Uterus (tissue), 4 donors: ENCODE measurements around the gene SCYL1. TPM values are rescaled to one million over a fixed set of nuclear protein-coding genes. Genes with fewer than 3 reads are reported as not detected.

Source experiments
- DNase-seq, 2 donors: peaks; one replicate each; pipeline ENCODE4 v3.0.0-alpha.2; 2019 to 2020
- H3K27ac ChIP-seq, 2 donors: fragments of 200-600 bp; sonication (generic); 1 replicate in 1 of 2; 2 replicates in 1 of 2; pipeline ENCODE4 v1.5.1; 2016 to 2018
- H3K27me3 ChIP-seq, 2 donors: fragments of 200-600 bp; sonication (generic); one replicate each; pipeline ENCODE4 v1.5.1; 2018 to 2019; ENCODE audit warnings: control low read depth in 1 of 2
- H3K36me3 ChIP-seq, 2 donors: fragments of 200-600 bp; sonication (generic); one replicate each; pipeline ENCODE4 v1.5.1; 2019; ENCODE audit warnings: control low read depth in 1 of 2
- H3K4me1 ChIP-seq, 2 donors: fragments of 200-600 bp; sonication (generic); one replicate each; pipeline ENCODE4 v1.5.1; 2018 to 2019; ENCODE audit warnings: control low read depth in 1 of 2
- H3K4me3 ChIP-seq, 2 donors: fragments of 200-600 bp; sonication (generic); 1 replicate in 1 of 2; 2 replicates in 1 of 2; pipeline ENCODE4 v1.5.1; 2018 to 2019; ENCODE audit warnings: mild to moderate bottlenecking in 1 of 2
- H3K9me3 ChIP-seq, 2 donors: fragments of 200-600 bp; sonication (generic); one replicate each; pipeline ENCODE4 v1.5.1; 2019; ENCODE audit warnings: control low read depth in 1 of 2
- POLR2A ChIP-seq, 2 donors: fragments of 450-650 bp; IDR thresholded peaks; one replicate each; pipeline ENCODE4 v1.6.1; 2016; ENCODE audit warnings: antibody characterized with exemption in 2 of 2, mild to moderate bottlenecking in 1 of 2, moderate library complexity in 1 of 2
- intact Hi-C: fragments of 100-400 bp; cut with DNase I; formaldehyde crosslinking; loops from one replicate; pipeline ENCODE4 v1.15.1; 2023; ENCODE audit warnings: low total_unique reads
- total RNA-seq, 4 donors: library from RNA; depleted of rRNA in 3 of 4; stranded (reverse); fragments of >200 nt in 3 of 4; gene quantifications; one replicate each; pipeline versions ENCODE4 v1.1.0 to v1.2.4, GENCODE V29; 2014 to 2023
- TF ChIP-seq, protein P1 (sequence below), 4 experiments: fragments of 200-600 bp in 2 of 4; fragments of 450-650 bp in 2 of 4; sonication (generic) in 2 of 4; IDR thresholded peaks; one replicate each; pipeline ENCODE4 v1.5.1; 2016 to 2019; ENCODE audit warnings: antibody characterized with exemption in 4 of 4, mild to moderate bottlenecking in 2 of 4, moderate library complexity in 1 of 4
- donor health status: DM: yes; HTN: yes; CAD: no.

Gene SCYL1
- total RNA-seq, 4 donors from 2014 or later = 28.8 to 101 (median 70.1) TPM

DNA sequence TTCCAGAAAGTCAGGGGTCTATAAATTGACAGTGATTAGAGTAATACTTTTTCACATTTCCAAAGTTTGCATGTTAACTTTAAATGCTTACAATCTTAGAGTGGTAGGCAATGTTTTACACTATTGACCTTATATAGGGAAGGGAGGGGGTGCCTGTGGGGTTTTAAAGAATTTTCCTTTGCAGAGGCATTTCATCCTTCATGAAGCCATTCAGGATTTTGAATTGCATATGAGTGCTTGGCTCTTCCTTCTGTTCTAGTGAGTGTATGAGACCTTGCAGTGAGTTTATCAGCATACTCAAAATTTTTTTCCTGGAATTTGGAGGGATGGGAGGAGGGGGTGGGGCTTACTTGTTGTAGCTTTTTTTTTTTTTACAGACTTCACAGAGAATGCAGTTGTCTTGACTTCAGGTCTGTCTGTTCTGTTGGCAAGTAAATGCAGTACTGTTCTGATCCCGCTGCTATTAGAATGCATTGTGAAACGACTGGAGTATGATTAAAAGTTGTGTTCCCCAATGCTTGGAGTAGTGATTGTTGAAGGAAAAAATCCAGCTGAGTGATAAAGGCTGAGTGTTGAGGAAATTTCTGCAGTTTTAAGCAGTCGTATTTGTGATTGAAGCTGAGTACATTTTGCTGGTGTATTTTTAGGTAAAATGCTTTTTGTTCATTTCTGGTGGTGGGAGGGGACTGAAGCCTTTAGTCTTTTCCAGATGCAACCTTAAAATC lies 20.8 kb upstream of the SCYL1 start:
- no peaks in the 10 kb centered on the region for H3K27me3 ChIP-seq
- no peak for DNase-seq
- TF ChIP-seq, protein P1, sequence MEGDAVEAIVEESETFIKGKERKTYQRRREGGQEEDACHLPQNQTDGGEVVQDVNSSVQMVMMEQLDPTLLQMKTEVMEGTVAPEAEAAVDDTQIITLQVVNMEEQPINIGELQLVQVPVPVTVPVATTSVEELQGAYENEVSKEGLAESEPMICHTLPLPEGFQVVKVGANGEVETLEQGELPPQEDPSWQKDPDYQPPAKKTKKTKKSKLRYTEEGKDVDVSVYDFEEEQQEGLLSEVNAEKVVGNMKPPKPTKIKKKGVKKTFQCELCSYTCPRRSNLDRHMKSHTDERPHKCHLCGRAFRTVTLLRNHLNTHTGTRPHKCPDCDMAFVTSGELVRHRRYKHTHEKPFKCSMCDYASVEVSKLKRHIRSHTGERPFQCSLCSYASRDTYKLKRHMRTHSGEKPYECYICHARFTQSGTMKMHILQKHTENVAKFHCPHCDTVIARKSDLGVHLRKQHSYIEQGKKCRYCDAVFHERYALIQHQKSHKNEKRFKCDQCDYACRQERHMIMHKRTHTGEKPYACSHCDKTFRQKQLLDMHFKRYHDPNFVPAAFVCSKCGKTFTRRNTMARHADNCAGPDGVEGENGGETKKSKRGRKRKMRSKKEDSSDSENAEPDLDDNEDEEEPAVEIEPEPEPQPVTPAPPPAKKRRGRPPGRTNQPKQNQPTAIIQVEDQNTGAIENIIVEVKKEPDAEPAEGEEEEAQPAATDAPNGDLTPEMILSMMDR (IDR thresholded peaks at IDR 0.05) = no peak
- peak in 1 of 2 donors; percentile 42 for TF ChIP-seq POLR2A (IDR thresholded peaks at IDR 0.05)
- H3K4me1 ChIP-seq = peaks cover 0 to 9% of the 10 kb centered on the region in 2 donors
- H3K4me3 ChIP-seq = peak overlapping the region; percentile 85 to 90
- H3K27ac ChIP-seq = peak overlapping the region; percentile 96 to 97
- no peaks in the 10 kb centered on the region for H3K9me3 ChIP-seq
- no peaks in the 10 kb centered on the region for H3K36me3 ChIP-seq
- intact Hi-C loops = no loop called here

DNA sequence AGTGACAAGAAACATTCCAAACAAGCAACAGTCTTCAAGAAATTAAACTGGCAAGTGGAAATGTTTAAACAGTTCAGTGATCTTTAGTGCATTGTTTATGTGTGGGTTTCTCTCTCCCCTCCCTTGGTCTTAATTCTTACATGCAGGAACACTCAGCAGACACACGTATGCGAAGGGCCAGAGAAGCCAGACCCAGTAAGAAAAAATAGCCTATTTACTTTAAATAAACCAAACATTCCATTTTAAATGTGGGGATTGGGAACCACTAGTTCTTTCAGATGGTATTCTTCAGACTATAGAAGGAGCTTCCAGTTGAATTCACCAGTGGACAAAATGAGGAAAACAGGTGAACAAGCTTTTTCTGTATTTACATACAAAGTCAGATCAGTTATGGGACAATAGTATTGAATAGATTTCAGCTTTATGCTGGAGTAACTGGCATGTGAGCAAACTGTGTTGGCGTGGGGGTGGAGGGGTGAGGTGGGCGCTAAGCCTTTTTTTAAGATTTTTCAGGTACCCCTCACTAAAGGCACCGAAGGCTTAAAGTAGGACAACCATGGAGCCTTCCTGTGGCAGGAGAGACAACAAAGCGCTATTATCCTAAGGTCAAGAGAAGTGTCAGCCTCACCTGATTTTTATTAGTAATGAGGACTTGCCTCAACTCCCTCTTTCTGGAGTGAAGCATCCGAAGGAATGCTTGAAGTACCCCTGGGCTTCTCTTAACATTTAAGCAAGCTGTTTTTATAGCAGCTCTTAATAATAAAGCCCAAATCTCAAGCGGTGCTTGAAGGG lies 20.0 kb upstream of the SCYL1 start:
- peak overlapping the region; percentile 96 to 97 for H3K27ac ChIP-seq
- peaks cover 0 to 9% of the 10 kb centered on the region in 2 donors for H3K4me1 ChIP-seq
- DNase-seq = no peak
- H3K4me3 ChIP-seq = peak overlapping the region; percentile 85 to 90
- no peaks in the 10 kb centered on the region for H3K9me3 ChIP-seq
- no peak for TF ChIP-seq POLR2A (IDR thresholded peaks at IDR 0.05)
- TF ChIP-seq, protein P1 (IDR thresholded peaks at IDR 0.05) = no peak
- H3K27me3 ChIP-seq = no peaks in the 10 kb centered on the region
- no peaks in the 10 kb centered on the region for H3K36me3 ChIP-seq
- intact Hi-C loops = no loop called here

DNA sequence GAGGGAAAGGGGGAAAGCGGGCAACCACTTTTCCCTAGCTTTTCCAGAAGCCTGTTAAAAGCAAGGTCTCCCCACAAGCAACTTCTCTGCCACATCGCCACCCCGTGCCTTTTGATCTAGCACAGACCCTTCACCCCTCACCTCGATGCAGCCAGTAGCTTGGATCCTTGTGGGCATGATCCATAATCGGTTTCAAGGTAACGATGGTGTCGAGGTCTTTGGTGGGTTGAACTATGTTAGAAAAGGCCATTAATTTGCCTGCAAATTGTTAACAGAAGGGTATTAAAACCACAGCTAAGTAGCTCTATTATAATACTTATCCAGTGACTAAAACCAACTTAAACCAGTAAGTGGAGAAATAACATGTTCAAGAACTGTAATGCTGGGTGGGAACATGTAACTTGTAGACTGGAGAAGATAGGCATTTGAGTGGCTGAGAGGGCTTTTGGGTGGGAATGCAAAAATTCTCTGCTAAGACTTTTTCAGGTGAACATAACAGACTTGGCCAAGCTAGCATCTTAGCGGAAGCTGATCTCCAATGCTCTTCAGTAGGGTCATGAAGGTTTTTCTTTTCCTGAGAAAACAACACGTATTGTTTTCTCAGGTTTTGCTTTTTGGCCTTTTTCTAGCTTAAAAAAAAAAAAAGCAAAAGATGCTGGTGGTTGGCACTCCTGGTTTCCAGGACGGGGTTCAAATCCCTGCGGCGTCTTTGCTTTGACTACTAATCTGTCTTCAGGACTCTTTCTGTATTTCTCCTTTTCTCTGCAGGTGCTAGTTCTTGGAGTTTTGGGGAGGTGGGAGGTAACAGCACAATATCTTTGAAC lies 19.2 kb upstream of the SCYL1 start:
- peak overlapping the region; percentile 85 to 90 for H3K4me3 ChIP-seq
- H3K27me3 ChIP-seq = no peaks in the 10 kb centered on the region
- H3K36me3 ChIP-seq = no peaks in the 10 kb centered on the region
- TF ChIP-seq, protein P1 (IDR thresholded peaks at IDR 0.05) = no peak
- TF ChIP-seq POLR2A (IDR thresholded peaks at IDR 0.05) = peak in 1 of 2 donors; percentile 23
- DNase-seq = no peak
- peaks cover 0 to 9% of the 10 kb centered on the region in 2 donors for H3K4me1 ChIP-seq
- intact Hi-C loops = no loop called here
- H3K9me3 ChIP-seq = no peaks in the 10 kb centered on the region
- H3K27ac ChIP-seq = peak overlapping the region; percentile 96 to 97

DNA sequence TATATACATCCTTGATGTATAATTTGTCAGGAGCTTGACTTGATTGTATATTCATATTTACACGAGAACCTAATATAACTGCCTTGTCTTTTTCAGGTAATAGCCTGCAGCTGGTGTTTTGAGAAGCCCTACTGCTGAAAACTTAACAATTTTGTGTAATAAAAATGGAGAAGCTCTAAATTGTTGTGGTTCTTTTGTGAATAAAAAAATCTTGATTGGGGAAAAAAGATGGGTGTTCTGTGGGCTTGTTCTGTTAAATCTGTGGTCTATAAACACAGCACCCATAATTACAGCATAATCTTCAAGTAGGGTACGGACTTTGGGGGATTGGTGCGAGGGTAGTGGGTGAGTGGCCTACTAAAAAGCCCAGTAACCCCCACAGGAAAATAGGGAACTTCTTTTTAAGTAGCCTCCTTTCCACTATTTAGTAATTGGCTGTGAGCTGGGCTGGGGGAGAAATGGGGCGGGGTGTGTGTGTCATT lies 18.6 kb upstream of the SCYL1 start:
- intact Hi-C loops = no loop called here
- H3K4me3 ChIP-seq = peak overlapping the region; percentile 85 to 90
- H3K4me1 ChIP-seq = peaks cover 0 to 9% of the 10 kb centered on the region in 2 donors
- H3K9me3 ChIP-seq = no peaks in the 10 kb centered on the region
- peak overlapping the region; percentile 96 to 97 for H3K27ac ChIP-seq
- no peak for TF ChIP-seq POLR2A (IDR thresholded peaks at IDR 0.05)
- TF ChIP-seq, protein P1 (IDR thresholded peaks at IDR 0.05) = no peak
- DNase-seq = no peak
- no peaks in the 10 kb centered on the region for H3K36me3 ChIP-seq
- no peaks in the 10 kb centered on the region for H3K27me3 ChIP-seq
